Transverse colon (tissue), 4 donors: ENCODE results near the gene NANS. TPM values are rescaled to one million over a fixed set of nuclear protein-coding genes. Genes with fewer than 3 reads are reported as not detected.
"Not testable (repeated sequence)": the region's sequence is repeated elsewhere in the genome, so short reads cannot be mapped to it uniquely, and the experiment has no call there.

Source experiments
- DNase-seq: peaks from one replicate; pipeline ENCODE4 v3.0.0-alpha.2; 2019
- H3K27ac ChIP-seq, 4 donors: fragments of 200-600 bp; sonication (generic); 2 replicates each; pipeline ENCODE4 v1.5.1; 2016 to 2018; ENCODE audit warnings: inconsistent platforms in 4 of 4
- H3K27me3 ChIP-seq: fragments of 200-600 bp; sonication (generic); 2 replicates; pipeline ENCODE4 v1.5.1; 2017; ENCODE audit warnings: inconsistent platforms
- H3K36me3 ChIP-seq, 4 donors: fragments of 200-600 bp; sonication (generic); 2 replicates each; pipeline ENCODE4 v1.5.1; 2017 to 2019; ENCODE audit warnings: inconsistent platforms in 4 of 4
- H3K4me1 ChIP-seq, 4 donors: fragments of 200-600 bp; sonication (generic); 2 replicates each; pipeline ENCODE4 v1.5.1; 2017 to 2020; ENCODE audit warnings: inconsistent platforms in 4 of 4
- H3K4me3 ChIP-seq, 4 donors: fragments of 200-600 bp; sonication (generic); 1 replicate in 1 of 4; 2 replicates in 3 of 4; pipeline versions ENCODE4 v1.5.1 to v1.6.1; 2017 to 2019; ENCODE audit warnings: inconsistent platforms in 4 of 4
- H3K9me3 ChIP-seq, 2 donors: fragments of 200-600 bp; sonication (generic); 2 replicates each; pipeline ENCODE4 v1.5.1; 2017 to 2019; ENCODE audit warnings: inconsistent platforms in 2 of 2
- CTCF ChIP-seq, 5 experiments: fragments of 200-600 bp in 3 of 5; fragments of 450-650 bp in 2 of 5; sonication (generic) in 3 of 5; IDR thresholded peaks; 1 replicate in 2 of 5; 2 replicates in 3 of 5; pipeline ENCODE4 v1.5.1; 2016 to 2017; ENCODE audit warnings: antibody characterized with exemption in 5 of 5, inconsistent platforms in 3 of 5, mild to moderate bottlenecking in 2 of 5, moderate library complexity in 1 of 5
- EP300 ChIP-seq: sonication (generic); formaldehyde crosslinking; IDR thresholded peaks from one replicate; pipeline ENCODE4 v1.6.1; 2017; ENCODE audit warnings: antibody characterized with exemption, low read depth
- POLR2A ChIP-seq: fragments of 450-650 bp; IDR thresholded peaks from one replicate; pipeline ENCODE4 v1.6.1; 2016; ENCODE audit warnings: antibody characterized with exemption, mild to moderate bottlenecking, moderate library complexity
- POLR2AphosphoS5 ChIP-seq, 3 donors: sonication (generic); formaldehyde crosslinking; IDR thresholded peaks; one replicate each; pipeline ENCODE4 v1.6.1; 2016; ENCODE audit warnings: antibody characterized with exemption in 3 of 3
- WGBS, 2 donors: methylation state at CpG; one replicate each; pipeline ENCODE4 v1.1.5; 2018; ENCODE audit warnings: low coverage in 1 of 2; 5-methylcytosine and 5-hydroxymethylcytosine counted together
- in situ Hi-C, 4 donors: fragments of 200-750 bp; cut with MboI; loops; one replicate each; pipeline versions ENCODE4 v1.15.0 to v1.15.1; 2017; ENCODE audit warnings: low sequenced_read_pairs in 3 of 4, low pct_ligation_motif_present in 1 of 4, low pct_unique_long_range_greater_than_20kb in 1 of 4
- intact Hi-C: fragments of 100-400 bp; cut with DNase I; formaldehyde crosslinking; loops from one replicate; pipeline ENCODE4 v1.15.1; 2023; ENCODE audit warnings: low total_unique reads
- total RNA-seq, 4 donors: library from RNA; depleted of rRNA; stranded (reverse); fragments of >200 nt; gene quantifications; one replicate each; pipeline ENCODE4 v1.1.0, GENCODE V29; 2016

The NANS gene
- total RNA-seq, 4 donors from 2014 or later = 86.6 to 319 (median 269) TPM

- peaks cover 0 to 14% (median 2%) of the 10 kb centered on the region in 4 donors for H3K36me3 ChIP-seq
- no peak overlapping the region for H3K4me3 ChIP-seq
- intact Hi-C loops = no loop called here
- TF ChIP-seq CTCF (IDR thresholded peaks at IDR 0.05) = no peak
- TF ChIP-seq POLR2AphosphoS5 (IDR thresholded peaks at IDR 0.05) = no peak
- TF ChIP-seq POLR2A = no peak
- TF ChIP-seq EP300 = no peak
- H3K4me1 ChIP-seq = peaks cover 0 to 23% (median 0%) of the 10 kb centered on the region in 4 donors
- no peaks in the 10 kb centered on the region for H3K27me3 ChIP-seq
- H3K27ac ChIP-seq = peak overlapping the region; percentile 47 to 72 (median 60)
- H3K9me3 ChIP-seq = no peaks in the 10 kb centered on the region
- in situ Hi-C loops = no loop called here
- 47 to 57% methylated on average over 2 to 3 of the region's 3 CpGs for WGBS, 2 donors
- DNase-seq = no peak
These were observed 52.5 kb downstream of the NANS start for GRCh38 chr9:98109052-98109451.

- WGBS, 2 donors = 87 to 91% methylated on average over 6 of the region's 6 CpGs
- H3K36me3 ChIP-seq, in situ Hi-C loops, H3K9me3 ChIP-seq, intact Hi-C loops, H3K4me3 ChIP-seq, H3K27me3 ChIP-seq, DNase-seq: not testable (repeated sequence)
- Histone ChIP-seq H3K4me1 (peaks cover 8 to 51% (median 32%) of the 10 kb centered on the region in 4 donors), H3K27ac (peak overlapping the region in 1 of 4 donors; percentile 92)
These were observed 60.6 kb downstream of the NANS start for GRCh38 chr9:98117097-98117496.

- TF ChIP-seq EP300 (no peak), POLR2A (peak; percentile 70), POLR2AphosphoS5 (IDR thresholded peaks at IDR 0.05) (peak in 2 of 3 donors; percentile 56 to 76), CTCF (IDR thresholded peaks at IDR 0.05) (peak in 1 of 5 experiments; percentile 38)
- peaks cover 8 to 50% (median 32%) of the 10 kb centered on the region in 4 donors for H3K4me1 ChIP-seq
These were observed 61.6 kb downstream of the NANS start for GRCh38 chr9:98117984-98118639.

GRCh38 chr9:98118640-98119601 lies 62.4 kb downstream of the NANS start, which contains the start of gene TRIM14:
Gene TRIM14, minus strand, starts transcription at chr9:98119222. Its CDS starts 34 bp downstream, at chr9:98119188.
- H3K9me3 ChIP-seq = no peaks in the 10 kb centered on the region
- WGBS, 2 donors = 0 to 3% methylated on average over 2 to 46 of the region's 71 CpGs
- H3K4me1 ChIP-seq = peaks cover 8 to 48% (median 32%) of the 10 kb centered on the region in 4 donors
- peak within 1 kb of the TSS; percentile 59 to 79 (median 68) for H3K4me3 ChIP-seq
- in situ Hi-C loops = no loop called here
- peak within 1 kb of the TSS; percentile 92 to 94 (median 92) for H3K27ac ChIP-seq
- TF ChIP-seq POLR2A (peak; percentile 48), POLR2AphosphoS5 (IDR thresholded peaks at IDR 0.05) (peak; percentile 39 to 67 (median 52)), EP300 (no peak), CTCF (IDR thresholded peaks at IDR 0.05) (peak in 2 of 5 experiments; percentile 3 to 8)
- DNase-seq = peak; percentile 85
- intact Hi-C loops = no loop called here
- H3K27me3 ChIP-seq = no peaks in the 10 kb centered on the region
- H3K36me3 ChIP-seq = no peaks in the 10 kb centered on the region

More at GRCh38 chr9:98117984-98118639, 61.6 kb downstream of the NANS start:
- 46 to 92% methylated on average over 2 to 5 of the region's 5 CpGs for WGBS, 2 donors
- Histone ChIP-seq H3K27ac (peak overlapping the region; percentile 92 to 94 (median 92)), H3K4me3 (peak overlapping the region in 3 of 4 donors; percentile 59 to 79 (median 66)), H3K27me3 (no peaks in the 10 kb centered on the region), H3K9me3 (no peaks in the 10 kb centered on the region), H3K36me3 (no peaks in the 10 kb centered on the region)
- DNase-seq = peak; percentile 84
- intact Hi-C loops (no loop called here), in situ Hi-C loops (no loop called here)
